Stimulated activated CD8-positive, alpha-beta memory T cell treated with anti-CD3 and anti-CD28 coated beads, Interleukin-2, amount 100 ng/mL, for 1 hour (primary cell): ENCODE measurements around the gene TMEM200A.

ENCODE experiments used
- DNase-seq, 2 donors: peaks; one replicate each; pipeline ENCODE4 v3.0.0-alpha.2; 2020; ENCODE audit warnings: low read depth in 2 of 2

TMEM200A gene

GRCh38 chr6:130377915-130378314 is 12.1 kb downstream of the TMEM200A start:
- DNase-seq: no peak

GRCh38 chr6:130379223-130379622 is 13.4 kb downstream of the TMEM200A start:
- no peak for DNase-seq

GRCh38 chr6:130381012-130381411 is 15.2 kb downstream of the TMEM200A start:
- no peak for DNase-seq

- no peak for DNase-seq
Observed at GRCh38 chr6:130381459-130382380, 15.9 kb downstream of the TMEM200A start.

- no peak for DNase-seq
Observed at GRCh38 chr6:130382872-130383490, 17.2 kb downstream of the TMEM200A start.

GRCh38 chr6:130385064-130385695 is 19.4 kb downstream of the TMEM200A start:
- DNase-seq: no peak

GRCh38 chr6:130389142-130389541 is 23.3 kb downstream of the TMEM200A start:
- no peak for DNase-seq

- no peak for DNase-seq
Observed at GRCh38 chr6:130390890-130391289, 25.1 kb downstream of the TMEM200A start.

- DNase-seq: no peak
Observed at GRCh38 chr6:130393306-130393705, 27.5 kb downstream of the TMEM200A start.

- no peak for DNase-seq
Observed at GRCh38 chr6:130394246-130394645, 28.4 kb downstream of the TMEM200A start.

- DNase-seq: no peak
Observed at GRCh38 chr6:130395164-130395563, 29.3 kb downstream of the TMEM200A start.

GRCh38 chr6:130396722-130397121 is 30.9 kb downstream of the TMEM200A start:
- no peak for DNase-seq

GRCh38 chr6:130405549-130405948 is 39.7 kb downstream of the TMEM200A start:
- DNase-seq: no peak

GRCh38 chr6:130407032-130407431 is 41.2 kb downstream of the TMEM200A start:
- DNase-seq: no peak

GRCh38 chr6:130409418-130410100 is 43.7 kb downstream of the TMEM200A start:
- no peak for DNase-seq

GRCh38 chr6:130411481-130411880 is 45.7 kb downstream of the TMEM200A start:
- no peak for DNase-seq

GRCh38 chr6:130412556-130413290 is 46.9 kb downstream of the TMEM200A start:
- DNase-seq: no peak

GRCh38 chr6:130417951-130418350 is 52.1 kb downstream of the TMEM200A start:
- DNase-seq: no peak

- DNase-seq: no peak
Observed at GRCh38 chr6:130420911-130421310, 55.1 kb downstream of the TMEM200A start.

- DNase-seq: no peak
Observed at GRCh38 chr6:130421585-130421984, 55.8 kb downstream of the TMEM200A start.

- DNase-seq: no peak
Observed at GRCh38 chr6:130423044-130423443, 57.2 kb downstream of the TMEM200A start.
